D721Med (cell line): ENCODE measurements around the gene SHC3.

Source experiments
- DNase-seq: peaks from one replicate; pipeline ENCODE4 v3.0.0; 2011; ENCODE audit warnings: low spot score; ENCODE audit not compliant: insufficient read length
- FAIRE-seq: peaks from 2 replicates; lab custom pipeline; 2011; peaks lifted over from hg19 to GRCh38; lab: Jason Lieb, UNC
- CTCF ChIP-seq: IDR thresholded peaks from 2 replicates; pipeline ENCODE4 v1.5.1; 2012; ENCODE audit warnings: mild to moderate bottlenecking, control low read depth; ENCODE audit not compliant: insufficient read depth; ENCODE audit errors: missing control alignments

SHC3 gene

GRCh38 chr9:89049646-89050045 lies 129.0 kb downstream of the SHC3 start:
- DNase-seq (no peak), FAIRE-seq (no peak)
- no peak for TF ChIP-seq CTCF

GRCh38 chr9:89048616-89049015 lies 130.0 kb downstream of the SHC3 start:
- no peak for DNase-seq
- FAIRE-seq: no peak
- no peak for TF ChIP-seq CTCF

- no peak for TF ChIP-seq CTCF
- DNase-seq (no peak), FAIRE-seq (no peak)
Measured at GRCh38 chr9:89047667-89048066, 131.0 kb downstream of the SHC3 start.

- TF ChIP-seq CTCF: no peak
- no peak for FAIRE-seq
- DNase-seq: no peak
Measured at GRCh38 chr9:89046832-89047231, 131.8 kb downstream of the SHC3 start.

GRCh38 chr9:89044881-89045280 lies 133.7 kb downstream of the SHC3 start:
- TF ChIP-seq CTCF: no peak
- DNase-seq (no peak), FAIRE-seq (no peak)

DNA sequence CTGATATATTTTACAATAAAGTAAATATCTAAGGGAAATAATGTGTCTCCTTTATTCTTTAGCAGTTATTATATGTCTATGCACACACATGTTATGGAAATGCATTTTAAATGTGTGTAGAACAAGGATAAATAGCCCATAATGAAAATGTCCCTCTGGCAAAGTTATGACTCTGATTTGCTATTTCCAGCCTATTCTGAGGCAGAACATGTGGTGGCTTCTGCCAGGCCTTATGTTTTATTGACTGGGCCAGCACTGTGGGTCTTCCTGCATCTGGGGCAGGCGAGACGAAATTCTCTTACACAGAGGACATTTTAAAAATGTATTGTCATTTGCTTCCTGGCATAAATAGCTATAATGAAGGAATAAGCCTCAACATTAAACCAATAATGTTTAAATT lies 134.5 kb downstream of the SHC3 start:
- no peak for DNase-seq
- FAIRE-seq: no peak
- TF ChIP-seq CTCF: no peak

GRCh38 chr9:89042984-89043383 lies 135.6 kb downstream of the SHC3 start:
- TF ChIP-seq CTCF: no peak
- FAIRE-seq (no peak), DNase-seq (no peak)
